Measurements from ENCODE around the gene INF2.

INF2 gene

DNA sequence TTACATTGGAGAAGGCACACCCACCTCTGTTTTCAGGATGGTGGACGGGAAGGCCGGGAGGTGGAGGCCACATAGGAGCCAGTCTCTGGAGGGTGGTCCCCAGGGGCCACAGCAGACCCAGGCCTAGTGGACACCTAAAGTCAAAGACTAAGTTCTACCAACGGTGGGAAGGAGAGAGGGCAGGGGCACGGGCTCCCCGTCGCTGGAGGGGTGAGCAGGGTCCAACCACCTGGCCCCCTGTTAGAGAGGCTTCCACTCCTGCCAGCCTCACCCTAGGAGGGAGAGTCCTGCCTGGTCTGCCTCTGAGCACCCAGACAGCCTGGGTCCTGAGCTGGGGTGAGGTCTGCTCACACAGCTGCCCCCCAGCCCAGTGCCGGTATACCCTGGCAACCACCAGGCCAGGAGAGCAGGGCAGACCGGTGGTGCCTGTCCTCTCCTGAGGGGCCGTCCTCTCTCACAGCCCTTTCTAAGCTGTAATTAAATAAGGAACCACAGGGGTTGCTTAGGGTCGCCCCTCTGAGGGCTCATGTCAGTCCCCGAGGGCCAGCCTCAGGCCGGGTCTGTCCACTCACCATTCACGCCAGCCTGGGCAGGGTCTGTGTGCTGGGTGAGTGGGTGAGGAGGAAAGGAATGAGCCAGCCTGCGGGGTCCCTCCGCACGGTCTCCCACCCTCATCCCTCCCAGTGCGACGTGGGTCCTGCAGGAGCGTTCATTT lies 2.3 kb downstream of the INF2 start:
- DNase-seq = no peak

DNA sequence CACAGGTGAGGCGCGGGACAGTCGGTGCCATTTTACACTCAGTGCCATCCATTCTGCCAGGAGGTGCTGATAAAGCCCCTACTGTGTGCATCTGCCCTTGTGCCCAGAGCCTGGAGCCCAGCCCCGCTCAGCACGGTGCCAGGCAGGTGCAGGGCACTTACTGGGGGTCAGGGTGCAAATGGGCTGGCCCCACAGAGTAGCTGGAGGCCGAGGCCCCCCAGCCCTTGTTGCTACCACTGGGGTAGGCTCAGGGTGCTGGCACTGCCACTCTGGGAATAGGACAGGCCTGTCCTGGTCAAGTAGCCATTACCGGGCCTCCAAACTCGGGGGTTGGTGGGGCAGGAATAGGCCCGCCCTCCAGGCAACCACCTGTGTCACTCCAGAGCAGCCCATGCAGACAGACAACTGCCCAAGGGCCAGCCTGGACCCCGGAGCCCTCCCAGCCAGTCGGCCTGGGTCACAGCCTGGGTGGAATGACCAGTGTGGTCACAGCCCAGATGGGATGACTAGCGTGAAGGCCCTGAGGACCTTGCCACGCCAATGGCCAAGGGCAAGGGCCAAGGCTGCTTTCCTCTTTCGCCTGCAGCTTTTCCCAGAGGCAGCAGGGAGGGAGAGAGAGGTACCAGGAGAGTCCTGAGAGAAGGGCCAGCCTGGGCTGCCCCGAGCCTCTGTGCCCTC lies 3.0 kb downstream of the INF2 start:
- no peak for DNase-seq

DNA sequence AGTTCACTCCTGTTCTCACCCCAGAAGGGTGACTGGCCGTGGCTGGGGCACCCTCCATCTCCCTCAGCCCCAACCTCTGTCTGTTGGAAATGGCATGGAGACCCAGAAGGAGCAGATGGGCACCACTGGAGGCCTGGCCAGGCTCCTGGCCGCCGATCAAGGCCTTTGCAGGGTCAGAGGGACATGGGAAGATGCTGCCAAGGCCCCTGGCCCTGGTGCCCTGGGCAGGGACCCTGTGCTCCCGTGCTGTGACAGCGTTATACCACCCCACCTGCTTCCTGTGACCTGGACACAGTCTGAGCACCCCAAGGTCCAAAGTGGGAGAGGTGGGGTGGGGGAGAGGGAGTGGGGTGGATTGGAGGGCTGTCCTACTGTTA lies 3.5 kb downstream of the INF2 start:
- DNase-seq = no peak

DNA sequence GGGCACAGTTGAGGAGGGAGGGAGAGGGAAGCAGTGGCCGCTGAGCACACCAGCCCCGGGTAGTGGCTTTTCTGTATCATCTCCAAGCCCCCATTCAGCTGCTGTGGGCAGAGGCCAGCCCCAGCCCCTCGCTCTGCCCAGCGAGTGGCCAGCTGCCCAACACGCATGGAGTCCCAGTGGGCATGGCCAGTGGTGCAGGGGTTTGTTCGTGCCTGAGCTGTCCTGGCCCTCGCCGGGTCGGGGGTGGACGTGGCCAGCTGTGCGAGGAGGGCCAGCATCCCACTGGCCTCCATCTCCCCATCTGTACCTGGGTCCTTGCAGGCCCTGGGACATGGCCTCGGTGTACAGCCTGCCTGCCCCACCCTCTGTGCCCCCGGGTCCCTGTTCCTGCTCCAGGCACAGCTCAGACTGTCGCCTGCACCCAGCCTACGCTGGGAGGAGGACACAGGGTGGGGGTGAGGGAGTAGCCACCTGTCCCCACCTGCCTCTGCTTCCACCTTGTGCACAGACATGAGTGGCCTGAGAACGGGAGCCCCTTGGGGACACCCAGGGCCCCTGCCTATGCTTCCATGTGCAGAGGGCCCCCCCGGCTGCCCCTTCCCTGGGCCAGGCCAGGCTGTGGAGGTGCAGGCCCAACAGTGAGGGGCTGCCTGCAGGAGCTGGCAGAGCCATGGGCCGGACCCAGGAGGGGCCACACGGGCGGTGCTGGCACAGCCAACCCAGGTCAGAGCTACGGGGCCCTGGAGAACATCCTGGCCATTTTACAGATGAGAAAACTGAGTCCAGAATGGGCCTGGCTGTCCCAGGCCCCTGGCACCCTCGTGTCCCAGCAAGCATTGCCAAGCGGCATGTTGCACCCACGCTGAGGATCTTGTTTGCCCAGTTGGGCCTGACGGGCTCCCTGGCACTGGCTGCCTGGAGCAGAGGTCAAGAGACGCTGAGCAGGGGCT lies 4.3 kb downstream of the INF2 start:
- no peak for DNase-seq

DNA sequence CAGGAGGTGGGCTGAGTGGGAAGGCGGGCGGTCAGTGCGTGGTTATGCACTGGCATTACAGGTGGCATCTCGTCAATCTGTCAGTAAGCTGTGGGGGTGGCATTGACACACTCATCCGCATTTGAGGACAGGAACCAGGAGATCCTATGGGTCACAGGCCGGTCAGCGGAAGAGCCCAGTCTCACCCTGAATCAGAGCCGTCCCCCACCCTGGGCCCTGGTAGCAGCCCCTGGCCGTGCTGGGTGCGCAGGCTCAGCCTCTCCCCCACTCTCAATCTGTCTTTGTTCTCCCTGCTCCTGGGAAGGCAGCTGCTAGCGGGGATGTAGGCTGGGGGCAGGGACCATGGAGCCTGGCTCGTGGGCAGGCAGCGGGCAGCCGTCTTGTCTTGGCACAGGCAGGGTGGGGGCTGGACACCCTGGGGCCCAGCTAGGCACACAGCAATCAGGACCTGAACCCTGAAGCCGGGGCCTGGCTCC lies 5.1 kb downstream of the INF2 start:
- no peak for DNase-seq

DNA sequence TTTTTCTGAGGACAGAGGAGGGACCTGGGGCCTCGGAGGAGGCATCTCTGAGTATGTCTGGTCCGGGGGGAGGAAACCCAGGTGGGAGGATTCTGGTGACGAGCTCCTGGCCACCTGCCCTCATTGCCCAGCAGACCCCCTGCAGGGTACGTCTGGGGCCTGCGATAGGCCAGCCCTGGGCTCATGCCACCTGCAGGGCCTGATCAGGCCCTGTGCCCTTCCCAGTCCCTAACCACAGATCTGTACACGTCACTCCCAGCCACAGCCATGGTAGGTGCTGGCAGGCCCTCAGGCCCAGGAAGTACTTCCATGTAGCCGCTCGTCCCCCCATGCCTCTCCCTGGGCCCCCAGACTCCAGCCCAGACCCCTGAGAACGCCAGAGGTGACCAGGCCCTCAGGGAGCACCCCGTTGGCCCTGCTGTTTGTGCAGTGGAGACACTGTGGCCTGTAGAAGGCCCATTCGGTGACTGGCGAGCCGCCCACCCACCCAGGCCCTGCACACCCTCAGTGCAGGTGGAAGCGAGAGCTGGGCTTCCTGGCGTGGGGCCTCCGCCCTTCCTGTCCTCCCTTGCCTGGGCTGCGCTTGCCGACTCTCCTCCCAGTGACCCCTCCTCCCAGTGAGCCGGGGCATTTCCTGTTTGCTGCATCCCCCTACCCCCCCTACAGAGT lies 5.7 kb downstream of the INF2 start:
- DNase-seq = no peak

DNA sequence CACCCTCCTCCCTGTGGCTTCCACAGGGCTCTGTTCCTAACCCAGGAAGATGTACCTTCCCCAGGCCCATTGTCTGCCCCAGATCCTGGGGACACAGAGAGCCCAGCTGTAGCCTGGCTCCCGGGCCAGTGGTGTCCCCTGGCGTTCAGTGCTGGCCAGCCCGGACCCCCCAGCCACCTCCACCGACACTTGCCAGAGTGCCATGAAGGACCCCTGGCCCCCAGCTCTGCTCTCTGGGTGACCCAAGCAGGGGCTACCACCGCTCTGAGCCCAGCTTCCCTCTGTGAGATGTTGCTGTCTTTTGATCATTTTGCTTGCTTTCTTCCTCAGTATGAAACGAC lies 6.2 kb downstream of the INF2 start:
- DNase-seq = no peak

DNA sequence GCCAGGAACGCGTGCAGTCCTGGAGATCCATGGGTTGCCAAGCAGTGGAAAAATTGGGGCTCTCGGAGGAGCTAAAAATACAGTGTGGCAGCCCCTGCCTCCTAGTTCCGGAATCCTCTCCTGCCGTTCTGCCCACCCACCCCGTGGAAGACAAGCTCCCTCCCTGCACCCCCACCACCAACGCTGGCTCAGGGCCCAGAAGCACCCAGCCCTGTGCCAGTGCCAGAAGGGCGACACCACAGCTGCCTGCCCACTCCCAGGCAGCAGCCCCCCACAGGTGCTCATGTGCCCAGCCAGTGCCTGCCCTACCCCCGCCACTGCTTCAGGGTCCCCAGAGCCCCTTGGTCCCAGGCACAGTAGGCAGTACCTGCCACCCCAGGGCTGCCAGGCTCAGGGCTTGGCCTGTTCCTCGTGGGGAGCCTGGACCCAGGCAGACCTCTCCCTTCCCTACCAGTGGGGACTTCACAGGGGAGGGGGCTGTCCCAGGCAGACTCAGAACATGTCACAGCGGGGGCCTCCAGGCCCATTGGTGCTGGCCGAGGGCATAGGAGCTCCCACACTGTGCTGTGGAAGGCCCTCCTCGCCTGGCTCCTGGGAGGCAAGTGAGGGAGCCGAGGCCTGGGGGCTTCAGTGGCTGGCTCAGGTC lies 7.4 kb downstream of the INF2 start:
- no peak for DNase-seq

DNA sequence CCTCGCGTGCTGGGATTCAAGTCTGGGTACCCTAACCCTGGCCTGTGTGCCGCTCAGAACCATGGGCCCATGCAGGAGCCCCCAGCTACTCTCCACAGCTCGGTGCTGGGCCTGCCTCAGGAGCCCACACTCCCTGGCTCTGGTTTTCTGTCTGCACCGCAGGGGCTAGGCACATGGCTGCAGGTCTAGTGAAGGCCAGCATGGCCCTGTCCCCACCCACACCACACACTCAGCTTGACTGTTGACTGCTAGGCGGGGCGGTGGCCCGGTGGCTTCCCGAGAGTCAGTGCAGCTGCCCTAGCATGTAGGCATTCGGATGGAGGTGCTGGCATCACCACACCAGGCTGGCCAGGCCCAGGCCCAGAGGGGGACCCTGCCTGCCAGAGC lies 7.9 kb downstream of the INF2 start:
- DNase-seq = no peak

DNA sequence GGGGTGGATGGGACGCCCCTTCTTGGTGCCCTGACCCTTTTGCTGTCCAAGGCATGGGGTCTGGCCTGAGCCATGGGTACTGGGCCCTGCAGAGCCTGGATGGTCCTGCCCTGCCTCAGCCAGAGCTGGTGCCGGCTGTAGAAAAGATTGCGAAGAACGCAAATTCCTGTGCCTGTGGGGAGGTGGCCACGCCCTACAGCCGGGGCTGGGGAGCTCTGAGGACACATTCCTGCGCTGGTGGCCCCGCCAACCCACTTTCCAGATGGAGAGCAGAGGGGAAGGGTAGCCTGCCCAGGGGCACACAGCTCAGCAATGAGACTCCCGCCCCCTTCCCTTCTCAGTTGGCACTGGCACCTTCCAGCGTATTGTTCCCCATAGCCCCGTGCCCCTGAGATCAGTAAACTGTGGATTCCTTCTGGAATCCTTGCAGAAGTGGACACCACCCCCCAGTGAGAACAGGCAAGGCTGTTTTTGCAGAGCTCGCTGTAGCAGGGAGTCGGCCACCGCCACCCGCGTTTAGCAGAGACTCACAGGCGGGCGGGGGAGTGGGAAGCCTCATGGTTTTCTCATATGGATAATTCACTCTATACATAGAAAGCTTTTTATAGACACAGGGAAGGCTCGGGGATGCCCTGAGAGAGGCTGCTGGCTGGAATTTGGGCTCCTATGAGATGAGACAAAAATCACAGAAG lies 8.6 kb downstream of the INF2 start:
- DNase-seq = no peak

DNA sequence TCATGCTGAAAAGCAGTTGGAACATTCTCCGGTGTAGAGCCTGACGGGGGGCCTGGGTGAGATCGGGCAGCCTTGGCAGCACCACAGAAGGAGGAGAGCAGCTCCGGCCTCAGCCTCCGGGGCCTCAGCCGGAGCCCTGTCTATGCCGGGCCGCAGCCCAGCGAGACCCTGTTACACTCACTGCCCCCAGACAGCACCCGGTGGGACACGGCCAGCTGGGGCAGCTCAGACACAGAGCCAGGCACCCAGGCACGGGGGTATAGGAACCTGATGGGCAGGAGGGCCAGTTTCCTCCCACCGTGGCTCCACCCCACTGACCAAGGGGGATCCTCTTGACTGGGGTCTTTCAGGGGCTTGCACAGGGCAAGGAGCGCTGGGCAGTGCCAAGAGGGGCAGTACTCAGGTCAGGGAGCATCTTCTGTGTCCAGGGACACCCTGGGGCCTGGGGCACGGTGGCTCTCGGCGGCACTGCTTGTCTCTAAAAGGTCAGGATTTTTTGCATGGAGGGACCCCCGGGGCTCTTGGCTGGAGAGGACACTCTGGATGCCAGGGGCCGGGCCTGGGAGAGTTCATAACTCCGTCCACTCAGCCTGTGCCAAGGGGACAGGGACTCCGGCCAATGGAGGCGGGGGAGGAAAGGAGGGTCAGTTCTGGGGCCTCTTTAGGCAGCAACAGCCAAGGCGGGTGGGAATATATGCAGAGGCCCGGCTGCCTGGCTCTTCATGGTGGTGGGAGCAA lies 9.4 kb downstream of the INF2 start:
- no peak for DNase-seq

DNA sequence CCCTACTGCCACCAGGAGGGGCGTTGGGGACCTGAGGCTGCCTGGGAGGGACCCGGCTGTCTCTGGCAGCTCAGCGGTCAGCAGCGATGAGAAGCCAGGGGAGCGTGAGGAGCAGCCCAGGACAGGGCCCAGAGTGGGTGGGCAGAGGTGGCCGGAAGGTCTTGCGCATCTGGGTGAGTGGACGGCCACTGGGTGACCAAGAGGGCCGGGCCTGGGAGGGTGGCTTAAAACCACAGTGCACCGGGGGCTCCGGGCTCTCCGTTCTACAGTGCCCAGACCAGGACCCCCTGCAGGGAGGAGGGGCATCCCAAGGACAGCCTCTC lies 10.0 kb downstream of the INF2 start:
- DNase-seq = no peak

DNA sequence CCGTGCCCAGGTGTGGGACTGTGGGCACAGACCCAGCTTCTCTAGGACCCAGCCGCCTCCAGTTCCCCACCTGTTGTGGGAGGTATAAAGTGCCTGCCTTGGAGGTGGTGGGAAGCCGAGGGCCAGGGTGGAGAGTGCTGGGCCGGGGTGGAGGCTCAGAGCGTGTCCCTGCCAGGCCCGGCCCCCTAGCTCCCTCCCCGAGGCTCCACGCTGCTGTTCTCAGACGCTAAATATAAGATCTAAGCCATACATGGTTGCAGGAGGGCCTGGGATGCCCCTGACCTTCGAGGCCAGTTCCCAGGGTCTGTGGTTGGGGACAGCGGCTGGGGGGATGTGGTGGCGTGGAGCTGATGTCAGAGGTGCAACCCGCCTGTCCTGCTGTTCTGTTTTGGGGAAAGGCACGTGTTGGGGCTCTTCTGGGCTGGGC lies 10.8 kb downstream of the INF2 start:
- no peak for DNase-seq

DNA sequence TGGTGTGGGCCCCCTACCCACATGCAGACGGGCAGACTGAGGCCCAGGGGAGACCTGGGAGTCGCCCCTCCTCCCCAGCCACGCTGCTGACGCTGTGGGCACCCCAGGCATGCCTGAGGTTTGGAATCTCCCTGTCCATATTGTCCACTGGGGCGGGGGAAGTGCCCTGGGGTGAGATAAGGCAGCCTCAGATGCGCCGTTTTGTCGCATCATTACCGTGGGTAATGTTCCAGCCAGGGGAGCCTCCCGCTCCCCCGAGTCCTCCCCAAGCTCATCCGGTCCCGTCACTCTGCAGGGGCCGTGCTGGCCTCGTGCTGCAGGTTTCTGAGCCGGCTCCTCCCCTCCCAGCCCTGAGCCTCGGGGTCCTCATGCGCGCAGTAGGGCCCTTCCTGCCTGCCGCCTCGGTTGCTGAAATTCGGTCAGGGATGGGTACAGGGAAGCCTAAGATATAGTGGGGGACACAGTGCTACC lies 11.4 kb downstream of the INF2 start:
- no peak for DNase-seq

DNA sequence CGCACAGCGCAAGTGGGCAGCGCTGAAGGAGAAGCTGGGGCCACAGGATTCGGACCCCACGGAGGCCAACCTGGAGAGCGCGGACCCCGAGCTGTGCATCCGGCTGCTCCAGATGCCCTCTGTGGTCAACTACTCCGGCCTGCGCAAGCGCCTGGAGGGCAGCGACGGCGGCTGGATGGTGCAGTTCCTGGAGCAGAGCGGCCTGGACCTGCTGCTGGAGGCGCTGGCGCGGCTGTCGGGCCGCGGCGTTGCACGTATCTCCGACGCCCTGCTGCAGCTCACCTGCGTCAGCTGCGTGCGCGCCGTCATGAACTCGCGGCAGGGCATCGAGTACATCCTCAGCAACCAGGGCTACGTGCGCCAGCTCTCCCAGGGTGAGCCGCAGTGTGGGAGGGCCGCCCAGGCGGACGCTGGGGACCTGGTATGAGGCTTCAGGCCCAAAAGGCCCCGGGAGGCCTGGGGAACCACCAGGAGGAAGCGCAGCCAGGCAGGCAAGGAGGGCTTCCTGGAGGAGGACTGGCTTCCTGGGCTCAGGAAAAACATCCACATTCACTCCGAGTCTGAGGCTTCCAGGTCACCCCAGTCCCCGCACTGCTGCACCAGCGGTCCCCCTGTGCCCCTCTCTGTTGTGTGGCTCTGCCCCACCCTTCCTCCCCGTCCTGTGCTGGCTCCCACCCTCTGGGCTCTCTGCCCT lies 12.1 kb downstream of the INF2 start:
- DNase-seq = no peak

DNA sequence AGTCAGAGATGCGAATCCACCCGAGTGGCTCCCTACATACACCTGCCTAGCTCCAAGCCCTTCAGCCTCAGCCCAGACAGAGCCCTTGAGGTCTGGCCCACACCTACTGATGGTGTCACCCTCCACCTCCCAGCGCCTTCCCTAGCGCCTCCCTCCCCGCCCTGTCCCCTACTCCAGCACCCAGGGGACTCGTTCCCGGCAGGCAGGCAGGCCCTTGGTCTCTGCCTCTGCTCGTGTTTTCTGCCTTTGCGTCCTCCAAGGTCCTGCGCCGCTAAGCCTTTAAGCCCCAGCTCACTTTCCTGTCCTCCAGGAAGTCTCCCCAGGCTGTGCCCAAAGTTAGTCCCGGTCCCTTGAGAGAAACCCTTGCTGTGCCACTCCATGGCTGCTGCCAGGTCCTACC lies 12.7 kb downstream of the INF2 start:
- no peak for DNase-seq

DNA sequence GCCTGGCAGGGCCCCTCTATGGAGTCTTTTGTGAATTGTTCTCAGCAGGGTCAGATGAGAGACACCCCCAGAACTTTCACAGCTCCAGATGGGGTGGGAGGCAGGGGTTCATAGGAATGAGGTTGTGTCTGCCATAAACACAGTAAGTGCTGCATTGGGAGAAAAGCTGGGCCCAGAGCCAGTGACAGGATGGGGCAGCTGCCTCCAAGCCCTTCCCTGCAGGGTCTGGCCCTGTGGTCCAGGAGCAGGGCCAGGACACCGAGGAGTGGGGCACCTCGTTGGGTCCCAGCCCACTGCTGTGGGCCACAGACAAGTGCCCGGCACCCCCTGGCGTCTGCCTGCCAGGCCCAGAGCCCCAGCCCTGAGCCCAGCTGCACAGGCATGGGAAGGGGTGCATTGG lies 13.3 kb downstream of the INF2 start:
- no peak for DNase-seq

DNA sequence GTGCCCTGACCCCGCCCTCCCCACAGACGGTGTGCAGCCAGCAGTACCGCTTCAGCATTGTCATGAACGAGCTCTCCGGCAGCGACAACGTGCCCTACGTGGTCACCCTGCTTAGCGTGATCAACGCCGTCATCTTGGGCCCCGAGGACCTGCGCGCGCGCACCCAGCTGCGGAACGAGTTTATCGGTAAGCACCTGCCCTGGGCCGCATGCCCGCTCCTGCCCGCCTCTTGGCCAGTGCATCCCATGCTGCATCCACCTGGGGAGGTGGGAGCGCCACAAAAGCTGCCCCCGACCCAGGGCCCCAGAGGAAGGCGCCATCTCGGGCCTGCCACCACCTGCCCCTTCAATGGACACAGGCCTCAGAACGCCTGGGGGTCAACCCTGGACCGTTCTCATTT lies 13.9 kb downstream of the INF2 start:
- no peak for DNase-seq

DNA sequence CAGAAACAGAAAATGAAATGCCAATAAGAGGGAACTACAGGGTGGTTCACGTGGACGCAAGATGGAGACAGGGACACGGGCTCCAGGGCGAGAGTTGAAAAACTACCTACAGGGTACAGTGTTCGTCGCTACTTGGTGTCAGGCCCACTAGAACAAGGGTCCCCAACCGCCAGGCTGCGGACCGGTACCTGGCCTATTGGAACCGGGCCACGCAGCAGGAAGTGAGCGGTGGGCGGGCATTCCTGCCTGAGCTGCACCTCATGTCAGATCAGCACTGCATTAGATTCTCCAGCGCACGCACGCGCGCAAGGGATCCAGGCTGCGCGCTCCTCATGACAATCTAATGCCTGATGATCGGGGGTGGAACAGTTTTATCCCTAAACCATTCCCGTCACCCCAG lies 14.8 kb downstream of the INF2 start:
- no peak for DNase-seq

DNA sequence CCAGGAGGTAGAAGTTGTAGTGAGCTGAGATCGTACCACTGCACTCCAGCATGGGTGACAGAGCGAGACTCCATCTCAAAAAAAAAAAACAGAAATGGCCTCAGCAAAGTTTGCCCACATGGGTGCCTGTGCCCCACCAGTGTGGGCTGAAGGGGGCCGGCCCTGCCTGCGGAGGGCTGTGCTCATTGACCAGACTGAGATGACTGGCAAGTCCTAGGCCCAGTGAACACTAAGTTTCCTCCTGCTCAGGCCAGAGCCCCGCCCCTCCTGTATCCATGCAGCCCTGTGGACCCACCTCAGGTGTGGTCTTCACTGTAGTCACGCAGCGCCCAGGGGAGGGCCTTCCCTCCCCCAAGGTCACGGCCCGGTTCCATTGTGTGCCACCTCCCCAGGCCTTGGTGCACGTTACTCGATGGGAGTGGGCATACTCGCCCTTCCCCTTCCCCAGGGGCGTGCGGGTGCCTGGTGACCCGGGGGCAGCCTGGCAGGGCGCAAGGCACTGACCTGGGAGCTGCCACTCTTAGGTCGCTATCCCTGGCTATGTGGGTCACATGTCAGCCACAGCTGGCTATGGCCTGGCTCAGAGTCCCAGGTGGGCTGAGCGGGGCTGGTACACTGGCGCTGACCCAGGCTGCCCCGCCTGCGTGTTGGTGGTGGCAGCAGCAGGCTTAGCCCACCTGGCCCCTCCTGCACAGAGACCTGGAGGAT lies 16.1 kb downstream of the INF2 start:
- DNase-seq = no peak
